HepG2 (cell line): ENCODE results near the gene PODXL2. TPM values are rescaled to one million over a fixed set of nuclear protein-coding genes. Genes with fewer than 3 reads are reported as not detected.

Source experiments
- ATF1 ChIP-seq: IDR thresholded peaks from 2 replicates; pipeline ENCODE4 v1.6.1; 2016; ENCODE audit warnings: mild to moderate bottlenecking, control low read depth
- ETV5 ChIP-seq: IDR thresholded peaks from 2 replicates; pipeline ENCODE4 v1.6.1; 2018; ENCODE audit warnings: missing biosample characterization, missing genetic modification reagents, inconsistent platforms, borderline replicate concordance
- NFATC3 ChIP-seq: sonication (generic); formaldehyde crosslinking; IDR thresholded peaks from 2 replicates; pipeline ENCODE4 v1.5.1; 2020; ENCODE audit warnings: mild to moderate bottlenecking, missing genetic modification reagents
- SMC3 ChIP-seq: IDR thresholded peaks from 2 replicates; pipeline ENCODE4 v1.6.1; 2011; ENCODE audit warnings: low read length, improper control_type of control experiment
- polyA plus RNA-seq, 8 experiments: library from polyadenylated mRNA; depleted of rRNA in 3 of 8; stranded (reverse) in 7 of 8; unstranded in 1 of 8; fragments of >200 nt; fragmentation: Illumina TruSeq in 4 of 8; extraction: Trizol in 4 of 8; gene quantifications; 2 replicates each; pipeline versions ENCODE4 v1.2.1 to v1.2.3, GENCODE V29; 2011 to 2016; ENCODE audit warnings: low read depth in 4 of 8, missing spikeins in 1 of 8, mixed read lengths in 1 of 8; ENCODE audit not compliant: insufficient read depth in 1 of 8
- total RNA-seq, 5 experiments: library from RNA; depleted of rRNA; stranded (reverse); fragments of >200 nt; fragmentation: Illumina TruSeq; extraction: Trizol; gene quantifications; 2 replicates each; pipeline ENCODE4 v1.2.3, GENCODE V29; 2016; ENCODE audit warnings: low read depth in 1 of 5
- TF ChIP-seq, protein P1 (sequence below): sonication (generic); formaldehyde crosslinking; IDR thresholded peaks from 2 replicates; pipeline ENCODE4 v1.4.0; 2020; ENCODE audit warnings: mild to moderate bottlenecking, missing genetic modification reagents, borderline replicate concordance
- TF ChIP-seq, protein P2 (sequence below): sonication (generic); formaldehyde crosslinking; IDR thresholded peaks from 2 replicates; pipeline ENCODE4 v1.4.0; 2020; ENCODE audit warnings: missing genetic modification reagents
- TF ChIP-seq, protein P3 (sequence below): sonication (generic); formaldehyde crosslinking; IDR thresholded peaks from one replicate; pipeline ENCODE4 v1.5.1; 2020; ENCODE audit warnings: mild to moderate bottlenecking, missing genetic modification reagents; ENCODE audit errors: not compliant biosample characterization

PODXL2 gene
- total and polyA plus RNA-seq, 2 of the 13 experiments (the other 11 are each of a cell fraction or from before 2014, with no cell fraction given): 20.4 to 25.1 TPM

DNA sequence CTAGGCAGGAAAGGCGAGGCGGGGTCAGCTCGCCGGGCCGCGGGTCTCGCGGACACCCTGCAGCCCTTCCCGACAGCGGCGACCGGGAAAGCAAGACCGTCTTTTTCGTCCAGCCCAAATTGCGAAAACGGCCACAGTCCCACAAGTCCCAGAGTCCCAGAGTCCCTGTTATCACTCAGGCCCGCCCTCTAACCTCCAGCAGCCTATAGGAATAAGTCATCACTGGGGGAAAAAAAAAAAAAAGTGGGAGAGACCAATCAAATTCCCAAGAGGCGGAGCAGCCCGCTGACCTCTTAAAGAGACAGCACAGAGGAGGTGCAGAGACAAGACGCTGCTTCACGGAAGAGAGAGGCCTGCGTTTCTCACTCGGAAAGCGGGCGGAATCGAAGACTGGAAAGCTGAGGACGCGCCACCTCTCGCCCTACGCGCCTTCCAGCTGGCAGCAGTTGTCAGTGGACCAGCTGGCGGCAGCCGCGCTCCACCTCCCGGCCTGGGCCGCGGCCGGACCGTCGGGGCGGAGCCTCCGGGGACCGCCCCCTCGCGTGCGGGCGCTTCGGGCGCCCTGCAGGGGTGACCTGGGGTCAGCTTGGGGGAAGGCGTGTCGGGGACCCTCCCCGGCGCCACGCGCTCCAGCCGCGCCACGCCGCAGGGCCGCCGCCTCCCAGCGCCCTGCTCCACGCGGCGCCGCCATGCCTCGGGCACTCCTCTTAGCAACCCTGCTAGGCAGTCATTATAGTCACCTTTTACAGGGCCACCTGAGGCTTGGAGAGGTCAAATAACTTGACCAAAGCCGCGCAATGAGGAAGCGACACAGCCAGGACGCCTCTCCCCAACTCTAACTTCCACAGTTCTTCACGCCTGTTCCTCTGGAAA lies 38.2 kb upstream of the PODXL2 start, which contains the start of gene TPRA1 (continued):
- TF ChIP-seq, protein P1, sequence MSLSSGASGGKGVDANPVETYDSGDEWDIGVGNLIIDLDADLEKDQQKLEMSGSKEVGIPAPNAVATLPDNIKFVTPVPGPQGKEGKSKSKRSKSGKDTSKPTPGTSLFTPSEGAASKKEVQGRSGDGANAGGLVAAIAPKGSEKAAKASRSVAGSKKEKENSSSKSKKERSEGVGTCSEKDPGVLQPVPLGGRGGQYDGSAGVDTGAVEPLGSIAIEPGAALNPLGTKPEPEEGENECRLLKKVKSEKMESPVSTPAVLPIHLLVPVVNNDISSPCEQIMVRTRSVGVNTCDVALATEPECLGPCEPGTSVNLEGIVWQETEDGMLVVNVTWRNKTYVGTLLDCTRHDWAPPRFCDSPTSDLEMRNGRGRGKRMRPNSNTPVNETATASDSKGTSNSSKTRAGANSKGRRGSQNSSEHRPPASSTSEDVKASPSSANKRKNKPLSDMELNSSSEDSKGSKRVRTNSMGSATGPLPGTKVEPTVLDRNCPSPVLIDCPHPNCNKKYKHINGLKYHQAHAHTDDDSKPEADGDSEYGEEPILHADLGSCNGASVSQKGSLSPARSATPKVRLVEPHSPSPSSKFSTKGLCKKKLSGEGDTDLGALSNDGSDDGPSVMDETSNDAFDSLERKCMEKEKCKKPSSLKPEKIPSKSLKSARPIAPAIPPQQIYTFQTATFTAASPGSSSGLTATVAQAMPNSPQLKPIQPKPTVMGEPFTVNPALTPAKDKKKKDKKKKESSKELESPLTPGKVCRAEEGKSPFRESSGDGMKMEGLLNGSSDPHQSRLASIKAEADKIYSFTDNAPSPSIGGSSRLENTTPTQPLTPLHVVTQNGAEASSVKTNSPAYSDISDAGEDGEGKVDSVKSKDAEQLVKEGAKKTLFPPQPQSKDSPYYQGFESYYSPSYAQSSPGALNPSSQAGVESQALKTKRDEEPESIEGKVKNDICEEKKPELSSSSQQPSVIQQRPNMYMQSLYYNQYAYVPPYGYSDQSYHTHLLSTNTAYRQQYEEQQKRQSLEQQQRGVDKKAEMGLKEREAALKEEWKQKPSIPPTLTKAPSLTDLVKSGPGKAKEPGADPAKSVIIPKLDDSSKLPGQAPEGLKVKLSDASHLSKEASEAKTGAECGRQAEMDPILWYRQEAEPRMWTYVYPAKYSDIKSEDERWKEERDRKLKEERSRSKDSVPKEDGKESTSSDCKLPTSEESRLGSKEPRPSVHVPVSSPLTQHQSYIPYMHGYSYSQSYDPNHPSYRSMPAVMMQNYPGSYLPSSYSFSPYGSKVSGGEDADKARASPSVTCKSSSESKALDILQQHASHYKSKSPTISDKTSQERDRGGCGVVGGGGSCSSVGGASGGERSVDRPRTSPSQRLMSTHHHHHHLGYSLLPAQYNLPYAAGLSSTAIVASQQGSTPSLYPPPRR: no peak
- no peak for TF ChIP-seq SMC3
- TF ChIP-seq ETV5: no peak; the same call in 1 of the 2 replicates
- TF ChIP-seq ATF1 (CRISPR knock-in tag): no peak
- TF ChIP-seq, protein P2, sequence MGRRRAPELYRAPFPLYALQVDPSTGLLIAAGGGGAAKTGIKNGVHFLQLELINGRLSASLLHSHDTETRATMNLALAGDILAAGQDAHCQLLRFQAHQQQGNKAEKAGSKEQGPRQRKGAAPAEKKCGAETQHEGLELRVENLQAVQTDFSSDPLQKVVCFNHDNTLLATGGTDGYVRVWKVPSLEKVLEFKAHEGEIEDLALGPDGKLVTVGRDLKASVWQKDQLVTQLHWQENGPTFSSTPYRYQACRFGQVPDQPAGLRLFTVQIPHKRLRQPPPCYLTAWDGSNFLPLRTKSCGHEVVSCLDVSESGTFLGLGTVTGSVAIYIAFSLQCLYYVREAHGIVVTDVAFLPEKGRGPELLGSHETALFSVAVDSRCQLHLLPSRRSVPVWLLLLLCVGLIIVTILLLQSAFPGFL (CRISPR knock-in tag): no peak
- TF ChIP-seq NFATC3 (CRISPR knock-in tag): no peak
- TF ChIP-seq, protein P3, sequence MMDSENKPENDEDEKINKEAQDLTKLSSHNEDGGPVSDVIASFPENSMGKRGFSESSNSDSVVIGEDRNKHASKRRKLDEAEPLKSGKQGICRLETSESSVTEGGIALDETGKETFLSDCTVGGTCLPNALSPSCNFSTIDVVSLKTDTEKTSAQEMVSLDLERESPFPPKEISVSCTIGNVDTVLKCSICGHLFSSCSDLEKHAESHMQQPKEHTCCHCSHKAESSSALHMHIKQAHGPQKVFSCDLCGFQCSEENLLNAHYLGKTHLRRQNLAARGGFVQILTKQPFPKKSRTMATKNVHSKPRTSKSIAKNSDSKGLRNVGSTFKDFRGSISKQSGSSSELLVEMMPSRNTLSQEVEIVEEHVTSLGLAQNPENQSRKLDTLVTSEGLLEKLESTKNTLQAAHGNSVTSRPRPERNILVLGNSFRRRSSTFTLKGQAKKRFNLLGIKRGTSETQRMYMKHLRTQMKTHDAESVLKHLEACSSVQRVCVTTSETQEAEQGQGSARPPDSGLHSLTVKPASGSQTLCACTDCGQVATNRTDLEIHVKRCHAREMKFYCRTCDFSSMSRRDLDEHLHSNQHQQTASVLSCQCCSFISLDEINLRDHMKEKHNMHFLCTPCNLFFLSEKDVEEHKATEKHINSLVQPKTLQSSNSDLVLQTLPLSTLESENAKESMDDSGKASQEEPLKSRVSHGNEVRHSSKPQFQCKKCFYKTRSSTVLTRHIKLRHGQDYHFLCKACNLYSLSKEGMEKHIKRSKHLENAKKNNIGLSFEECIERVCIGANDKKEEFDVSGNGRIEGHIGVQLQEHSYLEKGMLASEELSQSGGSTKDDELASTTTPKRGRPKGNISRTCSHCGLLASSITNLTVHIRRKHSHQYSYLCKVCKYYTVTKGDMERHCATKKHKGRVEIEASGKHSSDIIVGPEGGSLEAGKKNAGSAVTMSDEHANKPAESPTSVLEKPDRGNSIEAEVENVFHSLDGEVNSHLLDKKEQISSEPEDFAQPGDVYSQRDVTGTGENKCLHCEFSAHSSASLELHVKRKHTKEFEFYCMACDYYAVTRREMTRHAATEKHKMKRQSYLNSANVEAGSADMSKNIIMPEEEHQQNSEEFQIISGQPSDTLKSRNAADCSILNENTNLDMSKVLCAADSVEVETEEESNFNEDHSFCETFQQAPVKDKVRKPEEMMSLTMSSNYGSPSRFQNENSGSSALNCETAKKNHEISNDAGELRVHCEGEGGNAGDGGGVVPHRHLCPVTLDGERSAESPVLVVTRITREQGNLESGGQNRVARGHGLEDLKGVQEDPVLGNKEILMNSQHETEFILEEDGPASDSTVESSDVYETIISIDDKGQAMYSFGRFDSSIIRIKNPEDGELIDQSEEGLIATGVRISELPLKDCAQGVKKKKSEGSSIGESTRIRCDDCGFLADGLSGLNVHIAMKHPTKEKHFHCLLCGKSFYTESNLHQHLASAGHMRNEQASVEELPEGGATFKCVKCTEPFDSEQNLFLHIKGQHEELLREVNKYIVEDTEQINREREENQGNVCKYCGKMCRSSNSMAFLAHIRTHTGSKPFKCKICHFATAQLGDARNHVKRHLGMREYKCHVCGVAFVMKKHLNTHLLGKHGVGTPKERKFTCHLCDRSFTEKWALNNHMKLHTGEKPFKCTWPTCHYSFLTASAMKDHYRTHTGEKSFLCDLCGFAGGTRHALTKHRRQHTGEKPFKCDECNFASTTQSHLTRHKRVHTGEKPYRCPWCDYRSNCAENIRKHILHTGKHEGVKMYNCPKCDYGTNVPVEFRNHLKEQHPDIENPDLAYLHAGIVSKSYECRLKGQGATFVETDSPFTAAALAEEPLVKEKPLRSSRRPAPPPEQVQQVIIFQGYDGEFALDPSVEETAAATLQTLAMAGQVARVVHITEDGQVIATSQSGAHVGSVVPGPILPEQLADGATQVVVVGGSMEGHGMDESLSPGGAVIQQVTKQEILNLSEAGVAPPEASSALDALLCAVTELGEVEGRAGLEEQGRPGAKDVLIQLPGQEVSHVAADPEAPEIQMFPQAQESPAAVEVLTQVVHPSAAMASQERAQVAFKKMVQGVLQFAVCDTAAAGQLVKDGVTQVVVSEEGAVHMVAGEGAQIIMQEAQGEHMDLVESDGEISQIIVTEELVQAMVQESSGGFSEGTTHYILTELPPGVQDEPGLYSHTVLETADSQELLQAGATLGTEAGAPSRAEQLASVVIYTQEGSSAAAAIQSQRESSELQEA: no peak
